ENCODE results near the gene TGFB2. TPM values are rescaled to one million over a fixed set of nuclear protein-coding genes. Genes with fewer than 3 reads are reported as not detected.

The TGFB2 gene
- polyA plus RNA-seq, 1 donor from 2014 or later = 0.10 TPM

GRCh38 chr1:218412171-218412570 is 67.0 kb downstream of the TGFB2 start:
- Histone ChIP-seq H3K27me3 (ENCODE audit: insufficient read depth, low read depth, low read length) (no peaks in the 10 kb centered on the region), H3K9ac (ENCODE audit: low read length) (no peak overlapping the region), H3K79me2 (replicated peaks; ENCODE audit: insufficient read depth, low read length) (no peaks in the 10 kb centered on the region), H3K27ac (ENCODE audit: low read length) (no peak overlapping the region), H3K4me2 (ENCODE audit: low read length) (no peak overlapping the region), H4K20me1 (ENCODE audit: insufficient read depth) (no peaks in the 10 kb centered on the region), H3F3A (ENCODE audit: insufficient read depth, low read length, poor library complexity, severe bottlenecking) (no peaks in the 10 kb centered on the region), H2AFZ (ENCODE audit: low read depth, low read length) (no peak overlapping the region), H3K9me3 (ENCODE audit: low read length) (no peaks in the 10 kb centered on the region), H3K4me3 (ENCODE audit: low read length) (no peak overlapping the region), H3K36me3 (ENCODE audit: insufficient read depth, low read length) (no peaks in the 10 kb centered on the region), H3K9me2 (ENCODE audit: insufficient read depth, low read length) (no peaks in the 10 kb centered on the region)
- TF ChIP-seq EZH2 (IDR thresholded peaks at IDR 0.05; ENCODE audit: borderline replicate concordance, insufficient read depth, low read length, poor library complexity, severe bottlenecking) (no peak), REST (IDR thresholded peaks at IDR 0.05; ENCODE audit: borderline replicate concordance) (no peak), MXI1 (conservative IDR thresholded peaks at IDR 0.05; ENCODE audit: poor library complexity, severe bottlenecking) (no peak), EP300 (conservative IDR thresholded peaks at IDR 0.05; ENCODE audit: poor library complexity, severe bottlenecking) (no peak), RAD21 (conservative IDR thresholded peaks at IDR 0.05) (no peak), POLR2AphosphoS5 (IDR thresholded peaks at IDR 0.05) (no peak), CTCF (IDR thresholded peaks at IDR 0.05; ENCODE audit: poor library complexity, severe bottlenecking) (no peak), TAF1 (IDR thresholded peaks at IDR 0.05; ENCODE audit: low read depth) (no peak), SMC3 (conservative IDR thresholded peaks at IDR 0.05; ENCODE audit: poor library complexity) (no peak)

DNA sequence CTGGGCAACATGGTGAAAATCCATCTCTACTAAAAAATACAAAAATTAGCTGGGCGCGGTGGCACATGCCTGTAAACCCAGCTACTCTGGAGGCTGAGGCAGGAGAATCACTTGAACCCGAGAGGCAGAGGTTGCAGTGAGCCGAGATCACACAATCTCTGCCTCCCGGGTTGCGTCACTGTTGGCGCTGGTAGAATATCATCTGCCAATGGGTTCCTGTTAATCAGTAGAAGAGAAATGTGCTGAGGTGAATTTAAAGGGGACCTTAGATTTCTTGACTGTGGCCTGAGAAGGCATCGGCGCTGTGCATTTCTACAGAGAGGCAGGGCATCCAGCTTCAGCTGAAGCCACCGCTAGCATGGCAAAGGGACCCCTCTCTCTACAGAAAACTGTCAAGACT is 68.0 kb downstream of the TGFB2 start:
- Histone ChIP-seq H3K27me3 (ENCODE audit: insufficient read depth, low read depth, low read length) (no peaks in the 10 kb centered on the region), H3K9me2 (ENCODE audit: insufficient read depth, low read length) (no peaks in the 10 kb centered on the region), H3F3A (ENCODE audit: insufficient read depth, low read length, poor library complexity, severe bottlenecking) (no peaks in the 10 kb centered on the region), H3K36me3 (ENCODE audit: insufficient read depth, low read length) (no peaks in the 10 kb centered on the region), H3K79me2 (replicated peaks; ENCODE audit: insufficient read depth, low read length) (no peaks in the 10 kb centered on the region), H3K4me2 (ENCODE audit: low read length) (no peak overlapping the region), H3K9ac (ENCODE audit: low read length) (no peak overlapping the region), H3K27ac (ENCODE audit: low read length) (no peak overlapping the region), H4K20me1 (ENCODE audit: insufficient read depth) (no peaks in the 10 kb centered on the region), H3K9me3 (ENCODE audit: low read length) (no peaks in the 10 kb centered on the region), H3K4me3 (ENCODE audit: low read length) (no peak overlapping the region), H2AFZ (ENCODE audit: low read depth, low read length) (no peak overlapping the region)
- TF ChIP-seq MXI1 (conservative IDR thresholded peaks at IDR 0.05; ENCODE audit: poor library complexity, severe bottlenecking) (no peak), TAF1 (IDR thresholded peaks at IDR 0.05; ENCODE audit: low read depth) (no peak), EP300 (conservative IDR thresholded peaks at IDR 0.05; ENCODE audit: poor library complexity, severe bottlenecking) (no peak), CTCF (IDR thresholded peaks at IDR 0.05; ENCODE audit: poor library complexity, severe bottlenecking) (no peak), REST (IDR thresholded peaks at IDR 0.05; ENCODE audit: borderline replicate concordance) (no peak)

Data from neural cell (in vitro differentiated cells).